ENCODE results near the gene PROSER2. TPM values are rescaled to one million over a fixed set of nuclear protein-coding genes. Genes with fewer than 3 reads are reported as not detected.

PROSER2 gene
- total and polyA plus RNA-seq, 2 donors (not counting 1 experiment from before 2014, with no cell fraction given): 0.07 TPM; not detected in 1

GRCh38 chr10:11918384-11918783 is 95.2 kb downstream of the PROSER2 start:
- no peak for DNase-seq
- Histone ChIP-seq H3K79me2 (ENCODE audit: control insufficient read depth, insufficient read depth, low read length) (no peaks in the 10 kb centered on the region), H3K4me3 (ENCODE audit: control extremely low read depth in 1 of 5, extremely low read depth in 1 of 5, insufficient read depth in 1 of 5, low read depth in 2 of 5, low read length in 4 of 5) (no peak overlapping the region), H3K4me1 (ENCODE audit: control insufficient read depth in 2 of 2, insufficient read depth in 2 of 2, low read length in 2 of 2) (no peaks in the 10 kb centered on the region), H4K20me1 (ENCODE audit: control insufficient read depth, insufficient read depth, low read length, poor library complexity, severe bottlenecking) (no peaks in the 10 kb centered on the region), H2AFZ (ENCODE audit: insufficient read depth, low read depth, low read length, poor library complexity, severe bottlenecking) (no peak overlapping the region), H3K27ac (ENCODE audit: low read length in 2 of 2) (no peak overlapping the region), H3K36me3 (replicated peaks in 1 of 2; ENCODE audit: control extremely low read depth in 1 of 2, control insufficient read depth in 1 of 2, extremely low read depth in 1 of 2, insufficient read depth in 2 of 2, low read length in 1 of 2) (peaks cover 1 to 34% of the 10 kb centered on the region in 2 experiments), H3K9ac (ENCODE audit: low read length) (no peak overlapping the region), H3K27me3 (replicated peaks in 1 of 4; ENCODE audit: control extremely low read depth in 1 of 4, control insufficient read depth in 3 of 4, insufficient read depth in 4 of 4, low read length in 3 of 4) (no peaks in the 10 kb centered on the region), H3K4me2 (replicated peaks; ENCODE audit: low read depth, low read length, poor library complexity, severe bottlenecking) (no peak overlapping the region), H3K9me3 (ENCODE audit: control extremely low read depth in 1 of 3, control insufficient read depth in 2 of 3, insufficient read depth in 1 of 3, low read length in 2 of 3) (no peaks in the 10 kb centered on the region)
- Mint-ChIP-seq H3K27ac (no peak overlapping the region), H3K27me3 (no peaks in the 10 kb centered on the region), H3K9me3 (ENCODE audit: insufficient read depth) (no peaks in the 10 kb centered on the region), H3K4me3 (no peak overlapping the region), H3K4me1 (no peaks in the 10 kb centered on the region)
- no peak for ATAC-seq (ENCODE audit: low read depth)
- WGBS (ENCODE audit: insufficient coverage): 100% methylated on average over 6 of the region's 8 CpGs
- no peak for TF ChIP-seq EZH2 (IDR thresholded peaks at IDR 0.05; ENCODE audit: borderline replicate concordance, insufficient read depth, low read depth, low read length, poor library complexity, severe bottlenecking)
- no peak for TF ChIP-seq CTCF (IDR thresholded peaks at IDR 0.05)
- intact Hi-C loops (cut with micrococcal nuclease): no loop called here
- CTCF ChIA-PET: no interaction called here
- POLR2A ChIA-PET: no interaction called here

GRCh38 chr10:11919271-11919670 is 96.1 kb downstream of the PROSER2 start:
- H3K4me3 Mint-ChIP-seq: no peak overlapping the region
- no peak overlapping the region for H3K9ac ChIP-seq (ENCODE audit: low read length)
- no peaks in the 10 kb centered on the region for H3K79me2 ChIP-seq (ENCODE audit: control insufficient read depth, insufficient read depth, low read length)
- no peaks in the 10 kb centered on the region for H3K4me1 Mint-ChIP-seq
- intact Hi-C loops (cut with micrococcal nuclease): no loop called here
- CTCF ChIA-PET: no interaction called here
- H3K27me3 ChIP-seq (replicated peaks in 1 of 4; ENCODE audit: control extremely low read depth in 1 of 4, control insufficient read depth in 3 of 4, insufficient read depth in 4 of 4, low read length in 3 of 4): no peaks in the 10 kb centered on the region
- H3K4me1 ChIP-seq (ENCODE audit: control insufficient read depth in 2 of 2, insufficient read depth in 2 of 2, low read length in 2 of 2): no peaks in the 10 kb centered on the region
- H3K36me3 ChIP-seq (replicated peaks in 1 of 2; ENCODE audit: control extremely low read depth in 1 of 2, control insufficient read depth in 1 of 2, extremely low read depth in 1 of 2, insufficient read depth in 2 of 2, low read length in 1 of 2): peaks cover 1 to 38% of the 10 kb centered on the region in 2 experiments
- H3K9me3 ChIP-seq (ENCODE audit: control extremely low read depth in 1 of 3, control insufficient read depth in 2 of 3, insufficient read depth in 1 of 3, low read length in 2 of 3): no peaks in the 10 kb centered on the region
- DNase-seq (no peak), ATAC-seq (ENCODE audit: low read depth) (no peak)
- H3K4me3 ChIP-seq (ENCODE audit: control extremely low read depth in 1 of 5, extremely low read depth in 1 of 5, insufficient read depth in 1 of 5, low read depth in 2 of 5, low read length in 4 of 5): no peak overlapping the region
- H4K20me1 ChIP-seq (ENCODE audit: control insufficient read depth, insufficient read depth, low read length, poor library complexity, severe bottlenecking): no peaks in the 10 kb centered on the region
- no peak overlapping the region for H3K4me2 ChIP-seq (replicated peaks; ENCODE audit: low read depth, low read length, poor library complexity, severe bottlenecking)
- POLR2A ChIA-PET: no interaction called here
- H2AFZ ChIP-seq (ENCODE audit: insufficient read depth, low read depth, low read length, poor library complexity, severe bottlenecking): no peak overlapping the region
- 96% methylated on average over 5 of the region's 7 CpGs for WGBS (ENCODE audit: insufficient coverage)
- H3K27me3 Mint-ChIP-seq: no peaks in the 10 kb centered on the region
- H3K27ac ChIP-seq (ENCODE audit: low read length in 2 of 2): no peak overlapping the region
- no peak overlapping the region for H3K27ac Mint-ChIP-seq
- no peak for TF ChIP-seq EZH2 (IDR thresholded peaks at IDR 0.05; ENCODE audit: borderline replicate concordance, insufficient read depth, low read depth, low read length, poor library complexity, severe bottlenecking)
- TF ChIP-seq CTCF (IDR thresholded peaks at IDR 0.05): no peak
- H3K9me3 Mint-ChIP-seq (ENCODE audit: insufficient read depth): no peaks in the 10 kb centered on the region

Other genes starting within 250 kb of the PROSER2 start
- 61.5 and 62.6 TPM in 2 replicates for gene USP6NL, start 211.7 kb upstream of the PROSER2 start, total RNA-seq
- gene USP6NL, start 211.7 kb upstream of the PROSER2 start, polyA plus RNA-seq: 27.0 and 42.9 TPM in 2 replicates
- gene ECHDC3, start 81.0 kb upstream of the PROSER2 start, total RNA-seq: 8.7 and 9.6 TPM in 2 replicates
- 1.9 and 3.9 TPM in 2 replicates for gene ECHDC3, start 81.0 kb upstream of the PROSER2 start, polyA plus RNA-seq
- 60.0 and 63.7 TPM in 2 replicates for gene UPF2, start 219.5 kb downstream of the PROSER2 start, total RNA-seq
- 8.9 and 14.3 TPM in 2 replicates for gene UPF2, start 219.5 kb downstream of the PROSER2 start, polyA plus RNA-seq
- gene DHTKD1, start 245.6 kb downstream of the PROSER2 start, total RNA-seq: 72.3 and 77.0 TPM in 2 replicates
- gene DHTKD1, start 245.6 kb downstream of the PROSER2 start, polyA plus RNA-seq: 22.7 and 40.0 TPM in 2 replicates